Testis (tissue), 2 donors: ENCODE data around the gene ATP6V1G1.
"Not testable (repeated sequence)": the region's sequence is repeated elsewhere in the genome, so short reads cannot be mapped to it uniquely, and the experiment has no call there.

Experiments used
- POLR2A ChIP-seq: fragments of 450-650 bp; IDR thresholded peaks from one replicate; pipeline ENCODE4 v1.6.1; 2017; ENCODE audit warnings: antibody characterized with exemption, mild to moderate bottlenecking, moderate library complexity
- TF ChIP-seq, protein P1 (sequence below), 3 experiments: fragments of 450-650 bp in 2 of 3; fragments of 200-600 bp in 1 of 3; sonication (generic) in 1 of 3; IDR thresholded peaks; one replicate each; pipeline ENCODE4 v1.5.1; 2016 to 2019; ENCODE audit warnings: antibody characterized with exemption in 3 of 3, mild to moderate bottlenecking in 2 of 3, moderate library complexity in 1 of 3

DNA sequence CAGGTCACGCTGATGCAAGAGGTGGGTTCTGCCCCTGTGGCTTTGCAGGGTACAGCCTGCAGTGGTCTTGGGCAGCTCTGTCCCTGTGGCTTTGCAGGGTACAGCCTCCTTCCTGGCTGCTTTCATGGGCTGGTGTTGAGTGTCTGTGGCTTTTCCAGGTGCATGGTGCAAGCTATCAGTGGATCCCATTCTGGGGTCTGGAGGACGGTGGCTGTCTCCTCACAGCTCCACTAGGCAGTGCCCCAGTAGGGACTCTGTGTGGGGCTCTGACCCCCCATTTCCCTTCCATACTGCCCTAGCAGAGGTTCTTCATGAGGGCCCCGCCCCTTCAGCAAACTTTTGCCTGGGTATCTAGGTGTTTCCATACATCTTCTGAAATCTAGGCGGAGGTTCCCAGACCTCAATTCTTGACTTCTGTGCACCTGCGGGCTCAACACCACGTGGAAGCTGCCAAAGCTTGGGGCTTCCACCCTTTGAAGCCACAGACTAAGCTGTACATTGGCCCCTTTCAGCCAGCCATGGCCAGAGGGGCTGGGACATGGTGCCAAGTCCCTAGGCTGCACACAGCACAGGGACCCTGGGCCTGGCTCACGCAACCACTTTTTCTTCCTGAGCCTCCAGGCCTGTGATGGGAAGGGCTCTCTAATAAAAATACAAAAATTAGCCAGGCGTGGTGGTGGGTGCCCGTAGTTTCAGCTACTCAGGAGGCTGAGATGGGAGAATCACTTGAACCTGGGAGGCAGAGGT, 13.1 kb downstream of the ATP6V1G1 start:
- TF ChIP-seq, protein P1, sequence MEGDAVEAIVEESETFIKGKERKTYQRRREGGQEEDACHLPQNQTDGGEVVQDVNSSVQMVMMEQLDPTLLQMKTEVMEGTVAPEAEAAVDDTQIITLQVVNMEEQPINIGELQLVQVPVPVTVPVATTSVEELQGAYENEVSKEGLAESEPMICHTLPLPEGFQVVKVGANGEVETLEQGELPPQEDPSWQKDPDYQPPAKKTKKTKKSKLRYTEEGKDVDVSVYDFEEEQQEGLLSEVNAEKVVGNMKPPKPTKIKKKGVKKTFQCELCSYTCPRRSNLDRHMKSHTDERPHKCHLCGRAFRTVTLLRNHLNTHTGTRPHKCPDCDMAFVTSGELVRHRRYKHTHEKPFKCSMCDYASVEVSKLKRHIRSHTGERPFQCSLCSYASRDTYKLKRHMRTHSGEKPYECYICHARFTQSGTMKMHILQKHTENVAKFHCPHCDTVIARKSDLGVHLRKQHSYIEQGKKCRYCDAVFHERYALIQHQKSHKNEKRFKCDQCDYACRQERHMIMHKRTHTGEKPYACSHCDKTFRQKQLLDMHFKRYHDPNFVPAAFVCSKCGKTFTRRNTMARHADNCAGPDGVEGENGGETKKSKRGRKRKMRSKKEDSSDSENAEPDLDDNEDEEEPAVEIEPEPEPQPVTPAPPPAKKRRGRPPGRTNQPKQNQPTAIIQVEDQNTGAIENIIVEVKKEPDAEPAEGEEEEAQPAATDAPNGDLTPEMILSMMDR (IDR thresholded peaks at IDR 0.05), result not testable (repeated sequence)
- not testable (repeated sequence) for TF ChIP-seq POLR2A
